Measurements from ENCODE around the gene ABO.
"Not testable (repeated sequence)": the region's sequence is repeated elsewhere in the genome, so short reads cannot be mapped to it uniquely, and the experiment has no call there.

The ABO gene

DNA sequence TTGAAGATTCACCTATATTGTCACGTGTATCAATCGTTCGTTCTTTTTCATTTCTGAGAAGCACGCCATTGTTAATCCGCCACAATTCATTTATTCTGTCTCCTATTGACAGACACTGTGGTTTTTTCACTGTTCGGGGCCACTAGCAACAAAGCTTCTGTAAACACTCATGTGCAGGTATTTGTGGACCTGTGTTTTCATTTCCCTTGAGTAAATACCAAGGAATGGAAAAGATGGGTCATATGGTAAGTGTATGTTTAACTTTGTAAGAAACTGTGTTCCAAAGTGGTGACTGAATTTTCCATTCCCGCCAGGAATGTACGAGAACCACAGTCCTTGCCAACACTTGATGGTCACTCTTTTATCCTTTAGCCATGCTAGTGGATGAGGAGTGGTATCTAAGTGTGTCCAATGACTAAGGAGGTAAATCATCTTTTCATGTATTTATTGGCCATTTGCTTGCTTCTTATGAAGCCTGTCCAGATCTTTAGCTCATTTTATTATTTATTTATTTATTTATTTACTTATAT lies 10.7 kb downstream of the ABO start:
- DNase-seq (ENCODE audit: low read depth, low spot score): no peak

DNA sequence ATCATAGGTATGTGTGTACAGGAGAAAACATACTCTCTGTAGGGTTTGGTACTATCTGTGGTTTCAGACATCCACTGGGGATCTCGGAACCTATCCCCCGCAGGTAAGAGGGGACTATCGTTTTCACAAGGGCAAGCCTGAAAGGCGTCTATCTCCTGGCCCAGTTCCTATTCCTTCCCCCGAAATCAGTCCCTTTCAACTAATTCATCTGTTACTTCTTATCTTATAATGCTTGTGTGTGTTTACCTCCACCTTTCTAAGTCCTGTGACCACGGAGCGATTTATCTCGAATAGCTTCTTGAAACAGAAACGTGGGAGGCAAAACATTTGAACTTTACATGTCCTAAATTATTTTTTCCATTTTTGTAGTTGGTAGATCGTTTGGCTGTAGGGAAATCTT lies 11.4 kb downstream of the ABO start:
- no peak for DNase-seq (ENCODE audit: low read depth, low spot score)

DNA sequence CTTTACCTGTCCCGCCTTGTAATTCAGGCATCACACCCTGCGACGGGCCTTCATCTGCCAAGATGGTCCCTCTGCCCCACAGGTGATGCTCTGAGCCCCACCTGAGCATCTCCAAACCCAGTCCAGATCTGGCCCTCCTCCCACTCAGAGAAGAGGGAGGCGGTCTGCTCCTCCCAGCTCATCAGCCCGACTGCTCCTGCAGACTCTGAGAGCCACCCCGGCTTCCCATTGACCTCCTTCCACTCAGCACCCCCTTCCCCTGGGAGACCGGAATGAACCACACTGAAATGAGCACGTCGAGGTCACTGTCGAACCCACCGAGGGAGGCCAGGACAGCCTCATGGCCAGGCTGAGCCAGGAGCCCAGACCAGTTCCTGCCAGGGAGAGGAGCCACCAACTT lies 12.8 kb downstream of the ABO start:
- no peak for DNase-seq (ENCODE audit: low read depth, low spot score)

DNA sequence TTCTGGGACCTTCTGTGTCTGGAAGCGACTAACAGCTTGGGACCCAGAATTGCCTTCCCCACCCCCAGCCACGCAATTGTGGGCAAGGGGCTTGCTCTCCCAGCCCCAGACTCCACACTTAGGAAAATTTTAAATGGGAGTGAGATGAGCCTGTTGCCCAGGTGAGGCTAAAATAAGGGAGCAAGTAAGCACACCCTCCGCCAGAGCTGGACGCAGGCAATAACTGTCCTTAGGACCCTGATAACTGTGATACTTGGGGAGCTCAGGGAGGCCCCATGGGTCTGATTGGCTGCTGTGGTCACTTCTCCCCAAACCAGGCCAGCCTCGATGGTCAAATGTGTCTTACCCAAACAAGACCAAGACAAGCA lies 13.3 kb downstream of the ABO start:
- DNase-seq (ENCODE audit: low read depth, low spot score): no peak

DNA sequence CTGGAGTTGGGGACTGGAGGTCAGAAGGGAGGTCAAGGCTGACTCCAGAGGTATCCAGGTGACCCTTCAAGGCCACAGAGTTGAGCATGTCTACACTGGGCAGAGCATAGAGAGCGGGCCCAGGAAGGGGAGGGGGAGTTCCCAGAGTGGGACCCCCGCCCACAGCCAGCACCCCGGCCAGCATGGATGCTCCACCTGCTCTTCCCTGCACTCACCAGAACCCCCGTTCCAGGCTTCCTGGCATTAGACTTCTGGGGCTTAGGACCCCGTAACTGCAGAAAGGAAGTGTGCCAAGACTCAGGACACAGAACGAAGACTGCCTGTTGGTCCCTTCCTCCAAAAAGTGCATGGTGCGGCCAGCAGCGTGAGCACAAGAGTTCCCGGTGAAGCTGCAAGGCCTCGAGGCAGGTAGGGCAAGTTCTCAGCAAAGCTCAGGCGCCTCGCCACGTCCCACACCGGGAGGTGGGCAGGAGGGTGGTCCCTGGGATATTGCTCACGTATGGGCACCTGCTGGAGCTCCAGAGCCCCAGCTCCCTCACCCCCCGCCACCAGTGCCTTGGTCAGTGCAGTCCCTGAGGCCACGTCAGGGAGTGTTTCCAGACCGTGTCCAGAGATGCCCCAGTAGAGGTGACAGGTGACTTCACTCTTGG lies 13.8 kb downstream of the ABO start:
- DNase-seq (ENCODE audit: low read depth, low spot score): no peak

DNA sequence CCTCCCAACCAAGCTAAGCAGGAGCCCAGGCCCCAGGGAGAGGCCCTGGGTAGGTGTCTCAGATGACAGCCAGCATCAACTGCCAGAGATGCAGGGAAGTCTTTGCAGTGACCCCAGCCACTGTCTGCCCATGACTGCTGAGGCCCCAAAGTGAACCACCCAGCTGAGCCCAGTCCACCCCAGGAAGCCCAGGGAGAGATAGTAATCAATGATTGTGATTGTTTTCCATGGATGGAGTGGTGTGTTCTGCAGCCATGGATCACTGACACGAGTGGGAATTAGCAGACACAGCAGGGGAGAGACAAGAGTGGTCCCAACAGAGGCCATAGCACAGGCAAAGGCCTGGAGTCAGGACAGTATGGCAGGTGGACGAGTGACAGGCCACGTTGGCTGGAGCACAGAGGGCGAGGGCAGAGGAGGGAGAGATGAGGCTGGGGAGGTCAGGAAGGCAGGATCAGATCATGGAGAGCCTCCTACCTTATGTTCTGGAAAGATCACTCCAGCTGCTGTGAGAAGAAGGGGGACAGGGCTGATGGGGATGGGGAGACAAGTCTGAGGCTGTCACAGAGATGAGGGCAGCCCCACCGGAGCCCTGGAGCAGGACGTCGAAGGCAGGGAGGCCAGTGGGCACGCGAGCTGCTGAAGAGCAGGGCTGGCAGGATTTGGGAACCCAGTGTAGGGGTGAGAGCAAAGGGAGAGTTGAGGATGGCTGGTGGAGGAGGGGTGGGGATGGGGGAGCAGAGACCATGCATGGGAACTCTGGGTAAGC lies 14.5 kb downstream of the ABO start:
- DNase-seq (ENCODE audit: low read depth, low spot score): no peak

DNA sequence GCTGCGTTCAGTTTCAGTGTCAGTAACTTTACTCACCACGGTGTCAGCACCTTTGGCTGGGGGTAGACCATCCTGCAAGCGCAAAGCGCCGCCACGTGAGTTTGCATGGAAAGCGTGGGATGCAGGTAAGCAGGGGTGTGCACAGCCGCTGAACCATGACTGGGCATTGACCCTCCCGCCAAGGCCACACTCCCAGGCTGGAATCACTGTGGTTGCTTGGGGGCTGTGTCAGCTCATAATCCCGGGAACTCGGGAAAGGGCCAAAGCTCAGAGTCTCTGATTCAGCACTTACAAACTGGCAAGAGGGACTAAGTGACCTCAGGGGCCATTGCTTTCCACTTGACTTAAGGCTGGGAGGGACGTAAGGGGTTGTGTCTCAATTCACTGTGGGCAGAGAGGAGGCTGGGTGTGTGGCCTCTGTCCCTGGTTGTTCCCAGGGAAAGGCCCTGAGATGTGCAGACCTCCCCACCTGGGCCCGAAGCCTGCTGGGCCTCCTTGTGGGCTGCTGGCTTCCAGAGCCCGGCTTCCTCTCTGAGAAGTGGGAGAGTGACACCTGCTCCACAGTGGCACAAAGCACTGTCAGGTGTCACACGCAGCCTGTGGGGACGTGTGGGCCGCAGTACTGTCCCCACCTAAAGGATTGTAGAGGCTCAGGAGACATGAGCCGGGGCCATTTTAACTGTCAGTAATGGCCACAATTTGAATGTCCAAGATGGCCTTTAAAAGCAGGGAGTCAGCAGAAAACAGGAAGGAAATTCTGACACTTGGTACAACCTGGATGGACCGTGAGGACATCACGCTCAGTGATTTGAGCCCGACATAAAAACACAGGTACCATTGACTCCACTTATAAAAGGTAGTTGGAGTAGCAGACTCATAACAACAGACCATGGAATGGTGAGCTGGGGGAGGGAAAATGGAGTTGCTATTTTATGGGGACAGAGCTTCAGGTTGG lies 16.7 kb downstream of the ABO start:
- DNase-seq (ENCODE audit: low read depth, low spot score): no peak

DNA sequence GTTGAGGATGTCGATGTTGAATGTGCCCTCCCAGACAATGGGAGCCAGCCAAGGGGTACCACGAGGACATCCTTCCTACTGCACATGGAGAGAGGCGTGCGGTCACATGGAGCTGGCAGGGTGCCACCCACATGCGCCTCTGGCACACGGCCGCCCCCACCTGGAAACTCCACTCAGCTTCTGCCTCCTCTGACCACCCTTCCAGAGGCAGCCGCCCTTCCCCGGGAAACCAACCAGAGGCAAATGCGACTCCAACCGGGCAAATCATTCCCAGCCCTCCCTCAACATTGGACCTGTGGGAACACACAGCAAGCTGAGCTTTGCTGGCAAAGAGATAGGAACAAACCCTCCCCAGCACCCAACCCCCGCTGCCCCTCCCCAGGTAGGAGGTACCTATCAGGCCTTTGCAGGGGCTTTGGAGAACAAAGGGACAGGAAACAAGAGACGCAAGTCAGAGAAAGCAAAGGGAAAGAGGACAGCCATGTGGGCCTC lies 17.5 kb downstream of the ABO start:
- DNase-seq (ENCODE audit: low read depth, low spot score): no peak

DNA sequence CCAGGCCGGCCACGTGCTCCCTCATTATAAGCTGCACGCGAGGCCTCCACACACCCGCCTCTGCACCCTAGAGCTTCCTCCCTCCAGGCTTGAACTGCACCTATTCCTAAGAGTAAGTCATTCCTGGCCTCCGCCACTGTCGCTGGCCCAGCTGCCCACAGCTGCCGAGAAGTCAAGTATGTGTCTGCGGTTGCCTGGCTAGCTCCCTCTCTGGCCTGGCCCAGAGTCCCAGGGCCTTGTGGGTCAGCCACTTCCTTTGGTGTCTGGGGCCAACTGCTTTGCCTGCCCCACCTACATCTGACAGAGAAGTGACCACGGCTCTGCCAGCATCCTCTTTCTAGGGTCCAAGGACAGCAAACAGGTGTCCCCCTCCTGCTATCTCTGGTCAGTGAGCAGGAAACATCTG lies 18.3 kb downstream of the ABO start:
- no peak for DNase-seq (ENCODE audit: low read depth, low spot score)

DNA sequence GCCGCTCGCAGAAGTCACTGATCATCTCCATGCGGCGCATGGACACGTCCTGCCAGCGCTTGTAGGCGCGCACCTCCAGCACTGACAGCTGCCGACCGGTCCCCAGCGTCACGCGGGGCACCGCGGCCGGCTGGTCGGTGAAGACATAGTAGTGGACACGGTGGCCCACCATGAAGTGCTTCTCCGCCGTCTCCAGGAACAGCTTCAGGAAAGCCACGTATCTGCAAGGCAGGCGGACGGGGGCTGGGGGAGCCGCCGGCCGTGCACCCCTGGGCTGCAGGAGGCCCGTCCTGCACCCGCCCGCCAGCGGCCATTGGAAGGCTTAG lies 18.9 kb downstream of the ABO start:
- DNase-seq (ENCODE audit: low read depth, low spot score): no peak

DNA sequence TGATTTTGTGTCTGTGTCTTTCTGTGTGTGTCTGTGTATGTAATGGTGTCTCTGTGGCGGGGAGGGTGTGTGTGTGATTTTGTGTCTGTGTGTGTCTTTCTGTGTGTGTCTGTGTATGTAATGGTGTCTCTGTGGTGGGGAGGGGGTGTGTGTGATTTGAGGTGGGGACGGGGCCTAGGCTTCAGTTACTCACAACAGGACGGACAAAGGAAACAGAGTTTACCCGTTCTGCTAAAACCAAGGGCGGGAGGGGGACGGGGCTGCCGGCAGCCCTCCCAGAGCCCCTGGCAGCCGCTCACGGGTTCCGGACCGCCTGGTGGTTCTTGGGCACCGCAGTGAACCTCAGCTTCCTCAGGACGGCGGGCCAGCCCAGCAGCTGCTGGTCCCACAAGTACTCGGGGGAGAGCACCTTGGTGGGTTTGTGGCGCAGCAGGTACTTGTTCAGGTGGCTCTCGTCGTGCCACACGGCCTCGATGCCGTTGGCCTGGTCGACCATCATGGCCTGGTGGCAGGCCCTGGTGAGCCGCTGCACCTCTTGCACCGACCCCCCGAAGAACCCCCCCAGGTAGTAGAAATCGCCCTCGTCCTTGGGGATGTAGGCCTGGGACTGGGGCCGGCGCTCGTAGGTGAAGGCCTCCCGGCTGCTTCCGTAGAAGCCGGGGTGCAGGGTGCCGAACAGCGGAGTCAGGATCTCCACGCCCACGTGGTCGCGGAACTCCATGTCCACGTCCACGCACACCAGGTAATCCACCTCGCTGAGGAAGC lies 19.4 kb downstream of the ABO start:
- no peak for DNase-seq (ENCODE audit: low read depth, low spot score)

DNA sequence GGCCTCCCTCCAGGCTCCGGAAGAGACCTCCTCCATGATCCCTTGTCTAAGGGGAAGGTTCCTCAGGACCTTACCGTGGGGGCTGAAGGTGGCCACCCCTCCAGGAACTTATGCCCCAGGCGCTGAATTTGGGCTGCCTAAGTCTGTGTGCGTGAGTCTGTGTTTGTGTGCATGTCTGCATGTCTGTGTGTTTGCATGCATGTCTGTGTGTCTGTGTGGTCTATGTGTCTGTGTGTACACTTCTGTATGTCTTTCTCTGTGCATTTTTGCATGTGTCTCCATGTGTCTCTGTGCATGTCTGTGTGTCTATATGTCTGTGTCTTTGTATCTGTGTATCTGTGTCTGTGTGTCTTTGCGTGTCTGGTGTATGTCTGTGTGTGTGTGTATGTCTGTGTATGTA lies 20.5 kb downstream of the ABO start:
- no peak for DNase-seq (ENCODE audit: low read depth, low spot score)

DNA sequence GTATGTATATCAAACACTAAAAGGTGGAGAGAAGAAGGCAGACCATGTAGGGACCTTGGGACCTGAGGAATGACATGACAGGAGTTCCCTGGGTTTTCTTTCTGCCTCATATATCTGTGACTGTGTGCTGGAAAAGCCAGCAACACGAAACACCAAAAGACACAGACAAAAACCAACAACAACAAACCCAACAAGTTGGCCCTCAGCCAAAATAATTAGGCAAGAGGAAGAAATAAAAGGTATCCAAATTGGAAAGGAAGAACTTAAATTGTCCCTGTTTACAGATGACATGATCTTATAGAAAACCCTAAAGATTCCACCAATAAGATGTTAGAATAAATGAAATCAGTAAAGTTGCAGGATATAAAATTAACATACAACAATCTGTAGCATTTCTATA lies 21.7 kb downstream of the ABO start:
- DNase-seq (ENCODE audit: low read depth, low spot score): no peak

DNA sequence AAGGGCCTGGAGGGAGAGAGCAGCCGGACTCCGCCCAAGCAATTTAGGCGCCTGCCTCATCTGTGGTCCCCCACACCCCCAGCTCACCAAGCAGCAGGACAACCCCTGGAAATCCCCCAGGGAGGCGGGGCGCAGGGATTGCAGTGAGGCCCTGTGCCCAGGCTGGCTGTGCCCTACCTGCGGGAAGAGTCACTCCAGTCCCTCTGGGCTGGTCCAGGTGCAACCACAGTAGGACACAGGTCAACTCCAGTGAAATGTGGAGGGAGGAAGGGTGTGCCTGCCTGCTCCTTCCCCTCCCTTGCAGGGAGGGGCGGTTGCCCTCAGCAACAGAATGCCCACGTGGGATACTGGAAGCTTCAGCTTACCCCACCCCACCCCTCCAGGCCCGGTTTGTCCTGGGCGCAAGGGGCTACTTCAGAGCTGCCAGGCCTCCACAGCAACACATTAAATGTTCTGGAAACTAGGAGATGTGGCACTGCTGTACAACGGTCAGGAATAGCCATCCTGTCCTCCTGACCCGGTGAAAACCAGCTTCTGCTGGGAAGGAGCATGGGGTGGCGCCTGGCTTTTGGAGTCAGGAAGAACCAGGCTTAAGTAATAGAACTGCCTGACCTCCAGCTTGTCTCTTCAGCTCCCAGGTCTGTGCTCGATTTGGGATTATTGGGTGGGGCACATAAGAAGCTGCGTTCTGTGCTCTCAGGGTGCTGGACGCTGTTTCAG lies 22.5 kb downstream of the ABO start:
- DNase-seq (ENCODE audit: low read depth, low spot score): no peak

DNA sequence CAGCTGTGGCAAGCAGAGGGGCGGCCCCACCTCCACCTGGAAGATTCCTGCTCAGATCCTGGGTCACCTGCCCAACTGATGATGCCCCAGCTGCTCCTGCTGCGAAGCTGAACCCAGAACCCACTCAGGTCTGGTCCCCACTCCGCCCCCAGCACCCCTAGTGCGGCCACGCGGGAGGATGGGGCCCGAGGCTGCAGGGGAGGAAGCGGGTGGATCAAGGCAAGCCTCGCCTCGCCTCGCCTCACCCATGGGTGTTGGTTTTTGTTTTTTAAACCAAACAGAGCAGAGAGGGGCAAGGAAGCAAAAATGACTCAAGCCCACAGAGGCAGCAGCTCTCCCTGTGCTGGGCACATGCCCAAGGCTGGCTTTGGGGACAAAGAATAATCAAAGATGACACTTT lies 23.2 kb downstream of the ABO start:
- DNase-seq (ENCODE audit: low read depth, low spot score): no peak

DNA sequence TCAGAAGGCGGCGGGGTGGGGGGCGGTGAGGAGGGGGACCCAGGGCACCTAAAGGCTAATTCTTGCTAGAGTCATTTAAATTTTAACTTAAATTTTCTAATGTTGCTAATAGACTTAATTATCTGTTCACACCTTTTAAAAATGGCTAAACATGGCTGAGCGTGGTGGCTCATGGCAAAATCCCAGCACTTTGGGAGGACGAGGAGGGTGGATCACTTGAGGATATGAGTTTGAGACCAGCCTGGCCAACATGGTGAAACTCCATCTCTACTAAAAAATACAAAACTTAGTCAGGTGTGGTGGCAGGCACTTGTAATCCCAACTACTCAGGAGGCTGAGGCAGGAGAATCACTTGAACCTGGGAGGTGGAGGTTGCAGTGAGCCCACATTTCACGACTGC lies 23.8 kb downstream of the ABO start:
- not testable (repeated sequence) for DNase-seq (ENCODE audit: low read depth, low spot score)

DNA sequence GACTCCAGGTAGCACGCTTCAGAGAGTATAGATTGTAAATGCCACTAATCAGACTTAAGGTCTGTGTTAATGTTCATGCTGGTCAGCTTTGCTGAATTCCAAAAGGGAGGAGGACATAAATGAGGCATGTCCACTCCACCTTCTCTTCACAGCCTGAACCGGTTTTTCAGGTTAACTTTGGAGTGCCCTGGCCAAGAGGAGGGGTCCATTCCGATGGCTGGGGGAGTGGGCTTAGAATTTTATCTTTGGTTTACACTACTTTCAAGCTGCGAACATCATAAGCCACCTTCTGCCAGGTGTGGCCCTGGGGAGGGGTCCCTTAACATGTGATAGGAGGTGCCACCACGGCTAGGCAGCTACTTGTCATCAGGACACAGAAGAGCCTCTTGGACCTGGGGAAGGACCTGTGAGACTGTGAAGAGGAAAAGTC lies 24.2 kb downstream of the ABO start:
- no peak for DNase-seq (ENCODE audit: low read depth, low spot score)

DNA sequence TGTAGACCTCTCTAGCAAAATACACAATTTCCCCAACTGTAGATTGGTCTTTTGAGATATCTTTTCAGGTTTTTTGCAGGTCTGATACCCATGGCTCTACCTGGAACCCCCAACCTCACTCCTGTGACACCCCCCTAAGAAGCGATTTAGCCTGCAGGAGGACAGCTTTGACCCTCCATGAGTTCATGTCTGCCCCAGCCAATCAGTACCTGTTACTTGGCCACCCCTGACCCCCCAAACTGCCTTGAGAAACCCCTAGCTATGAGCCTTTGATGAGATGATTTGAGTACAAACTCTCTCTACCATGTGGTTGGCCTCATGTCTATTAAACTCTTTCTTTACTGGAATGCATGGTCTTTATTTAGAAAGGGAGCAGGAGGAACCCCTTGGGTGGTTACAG lies 25.7 kb downstream of the ABO start:
- DNase-seq (ENCODE audit: low read depth, low spot score): no peak

DNA sequence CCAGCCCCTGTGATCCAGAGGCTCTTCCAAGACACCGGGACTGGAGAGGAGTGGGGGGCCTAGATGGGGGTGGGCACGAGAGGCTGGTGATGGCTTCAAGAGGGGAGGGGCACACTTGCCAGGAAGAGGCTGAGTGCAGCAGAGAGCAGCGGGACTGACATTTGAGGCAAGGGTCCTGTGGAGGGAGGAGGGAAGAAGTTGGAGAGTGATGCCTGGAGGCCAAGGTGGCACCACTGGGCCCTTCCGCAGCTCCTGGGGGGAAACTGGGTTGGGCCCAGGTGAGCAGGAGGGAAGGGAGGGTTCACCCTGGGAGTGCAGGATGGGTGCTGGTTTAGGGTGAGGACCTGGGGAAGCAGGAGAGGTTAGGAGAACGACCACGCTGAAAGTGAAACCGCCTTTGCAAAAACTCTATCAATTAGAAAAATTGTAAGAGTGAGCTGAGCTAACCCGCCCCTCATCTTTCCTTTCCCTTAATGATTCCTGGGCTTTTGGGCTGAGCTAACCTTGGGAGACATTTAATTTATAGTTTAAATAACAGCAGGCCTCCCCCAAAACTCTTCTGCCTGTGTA lies 26.2 kb downstream of the ABO start:
- DNase-seq (ENCODE audit: low read depth, low spot score): no peak

DNA sequence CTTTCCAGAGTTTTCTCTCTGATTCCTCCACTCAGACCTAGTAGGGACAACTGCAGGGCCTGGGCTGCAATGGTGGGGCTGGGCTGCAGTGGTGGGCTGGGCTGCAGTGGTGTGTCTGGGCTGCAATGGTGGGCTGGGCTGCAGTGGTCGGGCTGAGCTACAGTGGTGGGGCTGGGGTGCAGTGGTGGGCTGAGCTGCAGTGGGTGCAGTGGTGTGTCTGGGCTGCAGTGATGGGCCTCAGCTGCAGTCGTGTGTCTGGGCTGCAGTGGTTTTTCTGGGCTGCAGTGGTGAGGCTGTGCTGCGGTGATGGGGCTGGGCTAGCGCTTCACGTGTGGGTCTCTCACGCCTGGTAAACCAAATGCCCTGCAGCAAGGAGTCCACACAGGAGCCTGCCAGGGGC lies 27.4 kb downstream of the ABO start:
- DNase-seq (ENCODE audit: low read depth, low spot score): no peak
